IMR-90 (cell line): Measurements from ENCODE around the gene AREL1. TPM values are rescaled to one million over a fixed set of nuclear protein-coding genes. Genes with fewer than 3 reads are reported as not detected.

Experiments
- ATAC-seq: fragments of 200-7000 bp; cut with Tn5 transposase; 2 replicates; pipeline ENCODE4 v1.9.1; 2020; ENCODE audit warnings: low read depth, mild to moderate bottlenecking, moderate library complexity
- BruUV-seq: library from RNA; stranded (reverse); fragments of 400-500 nt; replicated peaks from 2 replicates; lab custom pipeline; 2021; lab: Mats Ljungman, UMichigan
- CTCF ChIA-PET: fragments of 300-600 bp; formaldehyde crosslinking; extraction: SDS; loops from one replicate; lab custom pipeline; 2021; ENCODE audit warnings: antibody characterized with exemption; lab: Yijun Ruan, JAX
- POLR2A ChIA-PET: fragments of 300-600 bp; sonication (Branson Sonifier 250); formaldehyde crosslinking; loops from one replicate; lab custom pipeline; 2022; ENCODE audit warnings: antibody characterized with exemption; ENCODE audit not compliant: unreplicated experiment; lab: Charles Lee
- DNase-seq: peaks from one replicate; pipeline ENCODE4 v3.0.0; 2013
- H2AFZ ChIP-seq: replicated peaks from 2 replicates; pipeline ENCODE3; 2013; ENCODE audit warnings: low read length, mild to moderate bottlenecking; ENCODE audit not compliant: poor library complexity
- H2AK5ac ChIP-seq: 2 replicates; pipeline ENCODE4 v1.6.1; 2013; ENCODE audit warnings: low read depth, low read length, inconsistent platforms
- H2AK9ac ChIP-seq: replicated peaks from 2 replicates; pipeline ENCODE3; 2013; ENCODE audit warnings: mild to moderate bottlenecking, low read depth, low read length, moderate library complexity; ENCODE audit not compliant: poor library complexity
- H2BK120ac ChIP-seq: 2 replicates; pipeline ENCODE4 v1.6.1; 2013; ENCODE audit warnings: low read depth, low read length, inconsistent platforms
- H2BK15ac ChIP-seq: 3 replicates; pipeline ENCODE4 v1.6.1; 2013; ENCODE audit warnings: low read depth, low read length, inconsistent platforms
- H2BK20ac ChIP-seq: 2 replicates; pipeline ENCODE4 v1.6.1; 2013; ENCODE audit warnings: low read depth, mild to moderate bottlenecking, inconsistent platforms, low read length, moderate library complexity
- H2BK5ac ChIP-seq: 2 replicates; pipeline ENCODE4 v1.6.1; 2013; ENCODE audit warnings: mild to moderate bottlenecking, low read depth, low read length, inconsistent platforms; ENCODE audit not compliant: poor library complexity, severe bottlenecking
- H3K14ac ChIP-seq: replicated peaks from 2 replicates; pipeline ENCODE4 v1.6.1; 2013; ENCODE audit warnings: low read depth, low read length, inconsistent platforms
- H3K18ac ChIP-seq: 2 replicates; pipeline ENCODE4 v1.6.1; 2013; ENCODE audit warnings: low read depth, low read length, control low read depth
- H3K23ac ChIP-seq: 2 replicates; pipeline ENCODE4 v1.6.1; 2013; ENCODE audit warnings: low read depth, low read length, inconsistent platforms
- H3K27ac ChIP-seq: 2 replicates; pipeline ENCODE4 v1.5.1; 2013; ENCODE audit warnings: mild to moderate bottlenecking, control low read depth, low read length; ENCODE audit not compliant: insufficient read depth
- H3K27me3 ChIP-seq: 2 replicates; pipeline ENCODE4 v1.6.1; 2013; ENCODE audit warnings: low read length; ENCODE audit not compliant: control insufficient read depth, insufficient read depth
- H3K36me3 ChIP-seq: 2 replicates; pipeline ENCODE4 v1.6.1; 2013; ENCODE audit warnings: low read length, mixed read lengths; ENCODE audit not compliant: control insufficient read depth, insufficient read depth
- H3K4ac ChIP-seq: 2 replicates; pipeline ENCODE4 v1.6.1; 2013; ENCODE audit warnings: low read depth, low read length, inconsistent platforms
- H3K4me1 ChIP-seq: 2 replicates; pipeline ENCODE4 v1.6.1; 2013; ENCODE audit warnings: low read length, mixed read lengths; ENCODE audit not compliant: control insufficient read depth, insufficient read depth
- H3K4me2 ChIP-seq: 2 replicates; pipeline ENCODE4 v1.6.1; 2013; ENCODE audit warnings: low read depth, mild to moderate bottlenecking, control low read depth, low read length, moderate library complexity
- H3K4me3 ChIP-seq: 2 replicates; pipeline ENCODE4 v1.5.1; 2013; ENCODE audit warnings: low read depth, mild to moderate bottlenecking, control low read depth, low read length, moderate library complexity; ENCODE audit not compliant: insufficient read depth
- H3K56ac ChIP-seq: 2 replicates; pipeline ENCODE4 v1.6.1; 2013; ENCODE audit warnings: low read length, inconsistent platforms; ENCODE audit not compliant: insufficient read depth; ENCODE audit errors: extremely low read depth
- H3K79me1 ChIP-seq, 2 experiments: 2 replicates each; pipeline ENCODE4 v1.6.1; 2013; ENCODE audit warnings: low read length in 2 of 2, inconsistent platforms in 1 of 2, low read depth in 1 of 2
- H3K9ac ChIP-seq: 2 replicates; pipeline ENCODE4 v1.6.1; 2013; ENCODE audit warnings: low read depth, low read length, control low read depth
- H3K9me1 ChIP-seq: 2 replicates; pipeline ENCODE4 v1.6.1; 2013; ENCODE audit warnings: low read length, inconsistent platforms; ENCODE audit not compliant: insufficient read depth
- H3K9me3 ChIP-seq: 2 replicates; pipeline ENCODE4 v1.6.1; 2013; ENCODE audit warnings: low read length; ENCODE audit not compliant: control insufficient read depth, insufficient read depth
- H4K20me1 ChIP-seq: 2 replicates; pipeline ENCODE4 v1.6.1; 2013; ENCODE audit warnings: low read length, inconsistent platforms; ENCODE audit not compliant: insufficient read depth
- H4K5ac ChIP-seq: 2 replicates; pipeline ENCODE4 v1.6.1; 2013; ENCODE audit warnings: mild to moderate bottlenecking, low read depth, low read length, control low read depth
- H4K8ac ChIP-seq, 2 experiments: 2 replicates each; pipeline ENCODE4 v1.6.1; 2013; ENCODE audit warnings: low read depth in 2 of 2, low read length in 2 of 2, control low read depth in 1 of 2, inconsistent platforms in 1 of 2
- H4K91ac ChIP-seq: 2 replicates; pipeline ENCODE4 v1.6.1; 2013; ENCODE audit warnings: low read depth, low read length, inconsistent platforms; ENCODE audit not compliant: insufficient read depth
- BHLHE40 ChIP-seq: fragments of 150-350 bp; IDR thresholded peaks from 2 replicates; pipeline ENCODE4 v1.6.1; 2016; ENCODE audit warnings: mild to moderate bottlenecking, low read depth, low read length
- CEBPB ChIP-seq: IDR thresholded peaks from 2 replicates; pipeline ENCODE4 v1.6.1; 2012; ENCODE audit warnings: low read depth, low read length, improper control_type of control experiment
- FOS ChIP-seq: fragments of 150-350 bp; IDR thresholded peaks from 2 replicates; pipeline ENCODE4 v1.6.1; 2016; ENCODE audit warnings: low read depth, low read length
- MAZ ChIP-seq: IDR thresholded peaks from 2 replicates; pipeline ENCODE4 v1.6.1; 2012; ENCODE audit warnings: low read depth, mild to moderate bottlenecking, low read length, improper control_type of control experiment, moderate library complexity, borderline replicate concordance
- MXI1 ChIP-seq: IDR thresholded peaks from 2 replicates; pipeline ENCODE4 v1.6.1; 2012; ENCODE audit warnings: low read depth, mild to moderate bottlenecking, low read length, moderate library complexity, borderline replicate concordance
- NFE2L2 ChIP-seq: fragments of 150-350 bp; IDR thresholded peaks from 2 replicates; pipeline ENCODE4 v1.6.1; 2016; ENCODE audit warnings: low read depth, mild to moderate bottlenecking, low read length
- POLR2A ChIP-seq: IDR thresholded peaks from 2 replicates; pipeline ENCODE4 v1.6.1; 2012; ENCODE audit warnings: mild to moderate bottlenecking, low read depth, low read length
- RAD21 ChIP-seq: IDR thresholded peaks from 2 replicates; pipeline ENCODE4 v1.6.1; 2012; ENCODE audit warnings: low read length, improper control_type of control experiment
- RCOR1 ChIP-seq: IDR thresholded peaks from 2 replicates; pipeline ENCODE4 v1.6.1; 2012; ENCODE audit warnings: mild to moderate bottlenecking, low read length, improper control_type of control experiment; ENCODE audit not compliant: insufficient replicate concordance
- SMC3 ChIP-seq: fragments of 150-350 bp; IDR thresholded peaks from 2 replicates; pipeline ENCODE4 v1.6.1; 2016; ENCODE audit warnings: low read depth, mild to moderate bottlenecking, antibody characterized with exemption, low read length, moderate library complexity
- WGBS, 2 experiments: methylation state at CpG; one replicate each; pipeline versions ENCODE4 v1.1.5 to v1.1.7; 2013; ENCODE audit warnings: missing lambda C conversion rate in 2 of 2; ENCODE audit not compliant: insufficient read length in 1 of 2; ENCODE audit errors: extremely low coverage in 2 of 2; 5-methylcytosine and 5-hydroxymethylcytosine counted together
- dilution Hi-C: fragments of 300-500 bp; cut with HindIII; formaldehyde crosslinking; loops from one replicate; pipeline ENCODE4 v1.14.3; 2018; ENCODE audit warnings: low sequenced_read_pairs; ENCODE audit not compliant: unreplicated experiment
- in situ Hi-C: fragments of 300-500 bp; cut with MboI; formaldehyde crosslinking; loops from 3 replicates; pipeline ENCODE4 v1.14.3; 2019; ENCODE audit warnings: low sequenced_read_pairs, inconsistent platforms, mixed read lengths
- intact Hi-C: fragments of 100-400 bp; cut with micrococcal nuclease; formaldehyde crosslinking; loops from 2 replicates; pipeline ENCODE4 v1.10.0; 2022
- polyA plus RNA-seq, 3 experiments: library from polyadenylated mRNA; depleted of rRNA; stranded (reverse); fragments of >200 nt; gene quantifications; 2 replicates each; pipeline ENCODE4 v1.2.3, GENCODE V29; 2012; ENCODE audit warnings: low replicate concordance in 1 of 3
- total RNA-seq: library from RNA; depleted of rRNA; stranded (reverse); fragments of >200 nt; gene quantifications from 2 replicates; pipeline ENCODE4 v1.2.3, GENCODE V29; 2012
- TF ChIP-seq, protein P1 (sequence below): conservative IDR thresholded peaks from 2 replicates; pipeline ENCODE4 v1.5.1; 2012; ENCODE audit warnings: mild to moderate bottlenecking, low read depth, low read length, improper control_type of control experiment
- TF ChIP-seq, protein P2 (sequence below): fragments of 150-350 bp; IDR thresholded peaks from 2 replicates; pipeline ENCODE4 v1.6.1; 2017; ENCODE audit warnings: mild to moderate bottlenecking, antibody characterized with exemption, low read length, low read depth

The AREL1 gene
- total and polyA plus RNA-seq, 2 of the 4 experiments (the other 2 are of a cell fraction) = 30.0 to 39.3 TPM

DNA sequence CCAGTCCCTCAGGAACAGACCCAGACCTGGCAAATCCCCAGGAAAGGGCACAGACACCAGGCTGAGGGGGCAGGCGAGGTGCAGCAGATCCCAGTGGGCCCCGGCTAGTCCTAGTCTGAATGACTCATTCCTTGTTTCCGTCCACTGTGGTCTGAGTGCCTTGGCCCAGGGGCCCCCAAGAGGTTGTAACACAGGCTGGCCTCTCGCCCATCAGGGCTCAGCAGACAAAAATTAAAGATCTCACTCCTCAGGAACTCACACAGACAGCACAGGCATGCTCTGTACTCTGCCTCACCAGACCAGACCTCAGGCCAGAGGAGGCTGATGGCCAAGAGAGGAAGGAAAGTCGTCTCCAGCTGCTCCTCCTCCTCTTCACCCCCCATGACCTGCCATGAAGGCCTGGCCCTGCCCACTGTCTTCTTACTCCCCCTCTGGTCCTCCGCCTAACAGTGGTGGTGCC lies 93.2 kb downstream of the AREL1 start:
- Histone ChIP-seq H3K36me3 (no peaks in the 10 kb centered on the region), H3K4me3 (no peak overlapping the region), H3K14ac (peak overlapping the region; percentile 99), H3K9me3 (no peaks in the 10 kb centered on the region), H3K79me1 (peaks cover 0 to 40% of the 10 kb centered on the region in 2 experiments; a peak in 2 of 4 replicates), H4K5ac (peak overlapping the region; percentile 91), H3K27ac (peak overlapping the region; percentile 93), H4K91ac (peak overlapping the region; percentile 100), H3K9ac (peak overlapping the region; percentile 20), H3K9me1 (peaks cover 63% of the 10 kb centered on the region), H2BK120ac (peak overlapping the region; percentile 100), H3K18ac (peak overlapping the region; percentile 91), H3K4me1 (peaks cover 44% of the 10 kb centered on the region), H2AK5ac (peak overlapping the region; percentile 100), H3K23ac (peak overlapping the region; percentile 92), H2BK5ac (peak overlapping the region; percentile 96), H3K56ac (peak overlapping the region; percentile 91), H4K20me1 (no peaks in the 10 kb centered on the region), H2BK20ac (peak overlapping the region; percentile 100), H2AFZ (peak overlapping the region; percentile 74), H3K4me2 (peak overlapping the region; percentile 16), H2AK9ac (peak overlapping the region; percentile 84), H2BK15ac (peak overlapping the region; percentile 95), H3K27me3 (no peaks in the 10 kb centered on the region), H3K4ac (peak overlapping the region; percentile 100), H4K8ac (peak overlapping the region; percentile 81 to 98)
- peak; percentile 98 for DNase-seq
- 9% methylated on average over 1 of the region's 6 CpGs; no CpG with 5 or more reads in 1 of the 2 experiments for WGBS, 2 experiments
- in situ Hi-C loops (no loop called here), intact Hi-C loops (loop anchor here (1.0 to 5.0 kb wide), 2 partner anchors 15 to 38 kb away; no protein-coding TSS in a partner anchor), dilution Hi-C loops (no loop called here)
- no TSS peak for BruUV-seq
- ATAC-seq = peak; percentile 83
- ChIA-PET POLR2A (interaction anchor here (0.5 to 1.0 kb wide), 3 partner anchors 9 to 51 kb away, joined by 3 to 4 read pairs (median 3); no protein-coding TSS in a partner anchor), CTCF (interaction anchor here (0.5 kb wide), 1 partner anchor 39 kb away, joined by 3 read pairs; no protein-coding TSS in a partner anchor)
- TF ChIP-seq POLR2A = peak; percentile 56; the same call in 1 of the 2 replicates
- peak; percentile 84 for TF ChIP-seq BHLHE40
- TF ChIP-seq, protein P1, sequence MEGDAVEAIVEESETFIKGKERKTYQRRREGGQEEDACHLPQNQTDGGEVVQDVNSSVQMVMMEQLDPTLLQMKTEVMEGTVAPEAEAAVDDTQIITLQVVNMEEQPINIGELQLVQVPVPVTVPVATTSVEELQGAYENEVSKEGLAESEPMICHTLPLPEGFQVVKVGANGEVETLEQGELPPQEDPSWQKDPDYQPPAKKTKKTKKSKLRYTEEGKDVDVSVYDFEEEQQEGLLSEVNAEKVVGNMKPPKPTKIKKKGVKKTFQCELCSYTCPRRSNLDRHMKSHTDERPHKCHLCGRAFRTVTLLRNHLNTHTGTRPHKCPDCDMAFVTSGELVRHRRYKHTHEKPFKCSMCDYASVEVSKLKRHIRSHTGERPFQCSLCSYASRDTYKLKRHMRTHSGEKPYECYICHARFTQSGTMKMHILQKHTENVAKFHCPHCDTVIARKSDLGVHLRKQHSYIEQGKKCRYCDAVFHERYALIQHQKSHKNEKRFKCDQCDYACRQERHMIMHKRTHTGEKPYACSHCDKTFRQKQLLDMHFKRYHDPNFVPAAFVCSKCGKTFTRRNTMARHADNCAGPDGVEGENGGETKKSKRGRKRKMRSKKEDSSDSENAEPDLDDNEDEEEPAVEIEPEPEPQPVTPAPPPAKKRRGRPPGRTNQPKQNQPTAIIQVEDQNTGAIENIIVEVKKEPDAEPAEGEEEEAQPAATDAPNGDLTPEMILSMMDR = no peak
- TF ChIP-seq MXI1 = 0 out of 2 replicates have a peak, but pooled peaks have one; percentile 50
- peak; percentile 16; the same call in 1 of the 2 replicates for TF ChIP-seq RAD21
- TF ChIP-seq MAZ = peak; percentile 86; the same call in 1 of the 2 replicates
- TF ChIP-seq, protein P2, sequence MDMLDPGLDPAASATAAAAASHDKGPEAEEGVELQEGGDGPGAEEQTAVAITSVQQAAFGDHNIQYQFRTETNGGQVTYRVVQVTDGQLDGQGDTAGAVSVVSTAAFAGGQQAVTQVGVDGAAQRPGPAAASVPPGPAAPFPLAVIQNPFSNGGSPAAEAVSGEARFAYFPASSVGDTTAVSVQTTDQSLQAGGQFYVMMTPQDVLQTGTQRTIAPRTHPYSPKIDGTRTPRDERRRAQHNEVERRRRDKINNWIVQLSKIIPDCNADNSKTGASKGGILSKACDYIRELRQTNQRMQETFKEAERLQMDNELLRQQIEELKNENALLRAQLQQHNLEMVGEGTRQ = no peak; the same call in 1 of the 2 replicates
- peak; percentile 25 for TF ChIP-seq RCOR1
- no peak for TF ChIP-seq NFE2L2
- peak; percentile 97 for TF ChIP-seq FOS
- no peak for TF ChIP-seq SMC3
- peak; percentile 68 for TF ChIP-seq CEBPB
